ENCODE data around the gene IL17A.

Gene IL17A

GRCh38 chr6:52176550-52176949, 9.6 kb upstream of the IL17A start:
- TF ChIP-seq CTCF (IDR thresholded peaks at IDR 0.05; ENCODE audit: insufficient read depth, low read length, missing control alignments): no peak
- ChIA-PET CTCF (no interaction called here), POLR2A (no interaction called here)
- DNase-seq (ENCODE audit: low read depth, low spot score): no peak
- no peak overlapping the region for H3K4me3 ChIP-seq (ENCODE audit: low read depth, low read length)

- no peak overlapping the region for H3K4me3 ChIP-seq (ENCODE audit: low read depth, low read length)
- DNase-seq (ENCODE audit: low read depth, low spot score): no peak
- ChIA-PET CTCF (no interaction called here), POLR2A (no interaction called here)
- no peak for TF ChIP-seq CTCF (IDR thresholded peaks at IDR 0.05; ENCODE audit: insufficient read depth, low read length, missing control alignments)
Observed at GRCh38 chr6:52177961-52178360, 8.2 kb upstream of the IL17A start.

GRCh38 chr6:52180787-52181558, 5.2 kb upstream of the IL17A start:
- ChIA-PET POLR2A (interaction anchor here (0.7 kb wide), 2 partner anchors 21 to 208 kb away, joined by 3 read pairs; no protein-coding TSS in a partner anchor), CTCF (interaction anchor here (1.3 kb wide), 1 partner anchor 82 kb away, joined by 4 read pairs; no protein-coding TSS in a partner anchor)
- DNase-seq (ENCODE audit: low read depth, low spot score): no peak

GRCh38 chr6:52183131-52183713, 3.0 kb upstream of the IL17A start:
- POLR2A ChIA-PET: no interaction called here
- CTCF ChIA-PET: interaction anchor here (0.7 to 1.8 kb wide), 2 partner anchors 20 to 80 kb away, joined by 3 to 5 read pairs; no protein-coding TSS in a partner anchor
- no peak for TF ChIP-seq CTCF (IDR thresholded peaks at IDR 0.05; ENCODE audit: insufficient read depth, low read length, missing control alignments)
- no peak overlapping the region for H3K4me3 ChIP-seq (ENCODE audit: low read depth, low read length)
- DNase-seq (ENCODE audit: low read depth, low spot score): no peak

More at GRCh38 chr6:52180787-52181558, 5.2 kb upstream of the IL17A start:
- H3K4me3 ChIP-seq (ENCODE audit: low read depth, low read length): no peak overlapping the region
- no peak for TF ChIP-seq CTCF (IDR thresholded peaks at IDR 0.05; ENCODE audit: insufficient read depth, low read length, missing control alignments)

GRCh38 chr6:52186480-52186879, 305 bp downstream of the IL17A start:
- CTCF ChIA-PET: no interaction called here
- no peak for DNase-seq (ENCODE audit: low read depth, low spot score)
- POLR2A ChIA-PET: no interaction called here
- no peak for TF ChIP-seq CTCF (IDR thresholded peaks at IDR 0.05; ENCODE audit: insufficient read depth, low read length, missing control alignments)
- H3K4me3 ChIP-seq (ENCODE audit: low read depth, low read length): no peak overlapping the region

- H3K4me3 ChIP-seq (ENCODE audit: low read depth, low read length): no peak overlapping the region
- POLR2A ChIA-PET: no interaction called here
- DNase-seq (ENCODE audit: low read depth, low spot score): no peak
Observed at GRCh38 chr6:52187098-52187497, 923 bp downstream of the IL17A start.

More at GRCh38 chr6:52187098-52187497, 923 bp downstream of the IL17A start:
- CTCF ChIA-PET: no interaction called here
- no peak for TF ChIP-seq CTCF (IDR thresholded peaks at IDR 0.05; ENCODE audit: insufficient read depth, low read length, missing control alignments)

All from AG04449 (cell line).